Measurements from ENCODE around the gene KDM4C.

- TF ChIP-seq CTCF (conservative IDR thresholded peaks at IDR 0.05; ENCODE audit: low read depth, low read length) (no peak), RCOR1 (IDR thresholded peaks at IDR 0.05; ENCODE audit: insufficient replicate concordance, low read length) (no peak), MAZ (IDR thresholded peaks at IDR 0.05; ENCODE audit: borderline replicate concordance, low read depth, low read length) (no peak), SMC3 (IDR thresholded peaks at IDR 0.05; ENCODE audit: low read depth, low read length) (no peak), RAD21 (IDR thresholded peaks at IDR 0.05; ENCODE audit: low read length) (no peak), RFX5 (IDR thresholded peaks at IDR 0.05; ENCODE audit: low read depth, low read length) (no peak), USF2 (IDR thresholded peaks at IDR 0.05; ENCODE audit: low read depth, low read length) (no peak), CEBPB (IDR thresholded peaks at IDR 0.05; ENCODE audit: low read depth, low read length) (no peak), POLR2A (IDR thresholded peaks at IDR 0.05; ENCODE audit: low read depth, low read length) (no peak)
These were observed 178.3 kb downstream of the KDM4C start for GRCh38 chr9:6936103-6936502.
